ENCODE results near the gene CCNY.
A peak's percentile ranks its signal among the peaks of the same experiment; 100 is the strongest.

CCNY gene

DNA sequence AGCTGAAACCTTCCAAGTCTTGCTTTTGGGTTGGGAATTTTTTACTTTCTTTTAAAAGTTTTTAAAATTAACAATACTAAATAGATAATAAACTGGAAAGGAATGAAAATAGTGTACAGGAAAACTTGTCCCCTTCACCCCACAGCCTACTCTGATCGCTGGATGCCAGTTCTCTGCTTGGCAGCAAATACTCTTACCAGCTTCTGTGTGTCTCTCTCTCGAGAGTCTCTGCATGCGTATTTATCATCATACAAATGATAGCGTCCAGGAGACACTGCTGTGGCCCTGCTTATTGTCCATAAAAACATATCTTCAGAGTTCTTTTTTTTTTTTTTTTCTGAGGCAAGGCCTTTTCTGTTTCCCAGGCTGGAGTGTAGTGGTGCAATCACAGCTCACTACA is 101.5 kb downstream of the CCNY start:
- DNase-seq, result no peak

DNA sequence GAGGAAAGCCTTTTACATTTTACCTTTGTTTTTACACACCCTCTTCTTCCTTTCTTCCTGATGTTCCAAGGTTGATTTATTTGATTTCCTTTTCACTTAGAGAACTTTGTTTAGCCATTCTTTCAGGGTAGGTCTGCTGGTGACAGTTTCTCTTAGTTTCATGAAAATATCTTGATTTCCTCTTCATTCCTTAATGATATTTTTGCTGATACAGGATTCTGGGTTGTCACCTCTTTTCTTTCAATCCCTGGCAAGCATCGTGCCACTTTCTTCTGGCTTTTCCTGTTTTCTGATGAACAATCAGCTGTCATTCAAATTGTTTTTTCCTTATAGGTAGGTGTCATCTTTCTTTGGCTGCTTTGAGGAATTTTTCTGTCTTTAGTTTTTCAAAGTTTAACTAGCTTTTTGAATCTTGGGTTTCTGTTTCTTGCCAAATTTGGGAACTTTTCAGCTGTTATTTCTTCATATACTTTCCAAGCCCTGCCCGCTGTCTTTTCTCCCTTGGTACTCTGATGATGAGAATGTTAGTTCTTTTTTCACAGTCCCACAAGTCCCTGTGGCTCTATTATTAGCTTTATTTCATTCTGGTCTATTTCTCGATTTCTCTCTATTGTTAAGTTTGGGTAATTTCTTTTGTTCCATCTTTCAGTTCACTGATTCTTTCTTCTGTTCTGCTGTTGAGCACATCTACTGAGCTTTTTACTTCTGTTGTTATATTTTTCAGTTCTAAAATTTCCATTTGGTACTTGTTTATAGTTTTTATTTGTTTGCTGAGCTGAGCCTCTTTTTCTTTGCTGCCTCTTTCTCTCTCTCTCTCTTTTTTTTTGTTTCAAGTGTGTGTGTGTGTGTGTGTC is 102.6 kb downstream of the CCNY start:
- DNase-seq, result no peak

DNA sequence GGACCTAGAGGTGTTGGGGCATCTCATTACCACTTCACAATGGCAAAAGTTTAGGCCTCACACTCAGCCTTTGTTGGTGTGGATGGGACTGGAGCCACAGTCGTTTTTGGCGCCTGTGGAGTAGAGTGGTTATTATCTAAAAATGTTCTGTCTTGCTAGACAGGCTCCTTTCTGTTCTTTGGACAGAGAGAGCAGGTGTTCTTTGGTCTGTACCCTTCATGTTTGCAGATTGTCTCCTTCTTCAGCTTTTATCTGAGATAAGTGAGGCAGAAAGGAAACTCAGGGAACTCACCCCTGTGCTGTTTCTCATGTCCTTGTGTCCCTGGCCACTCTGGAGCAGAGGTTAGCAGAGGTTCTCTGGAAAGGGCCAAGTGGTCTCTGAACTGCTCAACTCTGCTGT is 103.7 kb downstream of the CCNY start:
- no peak for DNase-seq

DNA sequence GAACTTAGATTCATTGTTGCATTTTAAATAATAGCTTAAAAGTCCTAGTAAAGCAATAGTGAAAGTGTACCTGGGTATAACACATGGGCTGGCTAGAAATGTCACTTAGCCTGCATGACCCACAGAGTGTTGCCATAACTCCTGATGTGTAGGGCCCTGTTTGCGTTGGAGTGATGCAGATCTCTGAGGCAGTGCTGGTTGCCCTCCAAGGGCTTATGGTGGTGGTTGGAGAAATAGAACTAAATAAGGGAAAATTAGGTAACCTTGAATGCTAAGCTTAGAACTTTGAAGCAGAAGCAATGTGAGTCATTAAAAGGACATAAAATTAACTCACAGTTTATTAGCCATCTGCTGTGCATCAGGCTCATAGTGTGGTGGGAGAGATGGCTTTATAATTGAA is 105.7 kb downstream of the CCNY start:
- DNase-seq, result no peak

DNA sequence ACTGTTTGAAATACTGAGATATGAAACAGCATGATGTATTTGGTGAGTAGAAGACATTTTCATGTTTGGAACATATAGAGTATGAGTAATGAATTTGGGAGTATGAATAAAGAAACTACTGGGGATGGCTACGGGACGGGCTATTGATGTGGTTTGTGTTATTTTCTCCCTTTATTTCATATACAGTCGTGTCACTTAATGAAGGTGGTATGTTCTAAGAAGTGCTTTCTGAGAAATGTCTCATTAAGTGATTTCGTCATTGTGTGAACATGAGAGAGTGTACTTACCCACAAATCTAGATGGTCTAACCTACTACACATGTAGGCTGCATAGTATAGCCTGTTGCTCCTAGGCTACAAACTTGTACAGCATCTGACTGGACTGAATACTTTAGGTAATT is 106.3 kb downstream of the CCNY start:
- no peak for DNase-seq

DNA sequence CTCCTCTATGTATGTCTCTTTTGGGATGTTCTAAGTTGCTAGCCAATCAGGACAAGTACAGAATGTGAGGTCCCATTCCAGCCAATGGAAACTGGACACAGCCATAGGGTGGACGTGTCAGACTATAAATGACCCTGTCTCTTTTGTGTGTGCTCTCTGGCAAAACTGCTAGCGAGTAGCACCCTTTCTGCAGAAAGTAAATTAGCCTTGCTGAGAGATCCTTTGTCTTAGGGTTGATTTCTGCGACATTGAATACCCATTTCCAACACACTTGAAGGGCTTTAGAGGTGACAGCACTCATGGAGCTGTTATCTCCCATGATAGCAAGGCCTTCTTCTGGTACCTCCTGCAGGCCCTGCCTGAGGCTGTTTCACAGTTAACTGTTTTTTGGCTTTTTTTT is 107.5 kb downstream of the CCNY start:
- no peak for DNase-seq

DNA sequence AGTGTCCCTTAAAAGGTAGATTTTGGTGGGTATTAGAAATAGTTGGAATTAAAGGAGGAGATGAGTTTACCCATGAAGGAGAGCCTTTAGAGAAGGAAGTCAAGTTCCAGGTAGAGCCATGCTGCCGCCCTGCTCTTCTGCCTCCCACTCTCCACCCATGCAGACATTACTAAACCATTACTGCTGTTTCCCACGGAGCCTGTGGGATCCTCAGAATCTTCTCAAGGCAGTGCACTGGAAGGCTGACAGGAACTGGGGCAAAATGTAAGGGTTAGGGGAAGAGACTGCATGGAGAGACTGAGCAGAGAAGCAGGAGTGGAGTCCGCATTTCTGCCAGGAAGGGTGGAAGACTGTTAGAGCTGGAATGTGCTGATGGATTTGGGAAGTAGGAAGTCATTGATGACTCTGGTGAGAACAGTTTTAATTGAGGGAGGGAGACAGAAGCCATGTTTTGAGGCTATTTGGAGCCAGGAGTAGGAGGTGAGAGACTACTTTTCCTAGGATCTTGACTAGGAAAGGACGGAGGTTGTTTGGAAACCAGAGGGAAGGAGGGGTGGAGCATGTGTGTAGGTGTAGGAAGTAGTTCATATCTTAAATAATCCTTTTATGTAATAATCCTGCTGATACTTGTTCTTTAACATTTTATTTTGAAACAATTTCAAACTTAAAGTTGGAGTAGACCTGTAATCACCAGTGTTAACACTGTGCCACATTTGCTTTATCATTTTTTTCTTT is 109.0 kb downstream of the CCNY start:
- no peak for DNase-seq

DNA sequence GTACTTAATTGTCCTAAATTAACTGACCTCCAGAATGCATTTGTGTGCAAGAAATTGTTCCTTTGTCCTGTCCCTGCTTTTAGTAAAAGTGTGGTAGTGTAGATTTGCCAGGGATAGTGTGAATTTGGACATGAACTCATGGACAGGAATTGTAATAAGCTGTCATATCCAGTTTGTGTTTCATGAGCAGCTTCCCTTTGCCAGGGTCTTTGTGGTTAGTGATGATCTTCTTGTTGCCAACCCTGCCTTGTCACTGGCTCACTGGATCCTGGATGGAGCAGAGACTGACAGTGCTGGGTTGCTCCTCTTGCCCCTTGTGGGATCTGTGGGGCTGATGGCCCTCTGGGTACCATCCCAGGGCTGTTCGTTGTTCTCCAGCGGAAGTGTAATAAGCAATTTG is 110.1 kb downstream of the CCNY start:
- no peak for DNase-seq

DNA sequence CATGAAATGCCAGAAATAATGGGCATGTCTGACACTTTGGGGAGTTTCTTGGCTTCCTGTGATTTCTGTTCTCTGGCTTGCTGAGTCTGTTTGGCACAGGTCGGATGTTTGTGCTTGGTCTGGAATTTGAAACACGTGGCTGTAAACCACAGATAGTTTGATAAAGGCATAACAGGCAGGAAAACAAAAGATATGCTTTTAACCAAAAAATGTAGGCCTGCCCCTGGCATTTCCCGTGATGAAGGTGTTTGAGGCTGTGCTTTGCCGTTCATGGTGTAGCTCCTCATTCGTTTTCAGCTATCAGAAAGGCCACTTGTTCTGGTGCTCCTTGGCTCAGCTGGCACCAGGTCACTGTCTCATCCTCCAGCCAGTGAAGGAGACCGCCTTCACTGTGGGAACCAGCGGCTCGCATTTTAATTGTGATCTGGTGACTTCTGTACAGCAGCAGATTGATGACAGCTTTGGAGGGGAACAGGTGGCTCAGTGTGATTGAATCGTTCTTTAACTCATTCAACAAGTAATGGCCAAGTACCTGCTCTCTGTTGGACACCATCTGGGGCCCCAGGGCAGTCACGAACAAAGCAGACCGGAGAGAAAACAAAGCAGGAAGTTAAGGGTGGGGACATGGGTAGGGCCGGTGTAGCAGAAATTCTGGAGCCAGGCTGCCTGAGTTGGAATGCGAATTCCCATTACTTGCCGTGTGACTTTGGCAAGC is 111.5 kb downstream of the CCNY start:
- peak; percentile 9 for DNase-seq

DNA sequence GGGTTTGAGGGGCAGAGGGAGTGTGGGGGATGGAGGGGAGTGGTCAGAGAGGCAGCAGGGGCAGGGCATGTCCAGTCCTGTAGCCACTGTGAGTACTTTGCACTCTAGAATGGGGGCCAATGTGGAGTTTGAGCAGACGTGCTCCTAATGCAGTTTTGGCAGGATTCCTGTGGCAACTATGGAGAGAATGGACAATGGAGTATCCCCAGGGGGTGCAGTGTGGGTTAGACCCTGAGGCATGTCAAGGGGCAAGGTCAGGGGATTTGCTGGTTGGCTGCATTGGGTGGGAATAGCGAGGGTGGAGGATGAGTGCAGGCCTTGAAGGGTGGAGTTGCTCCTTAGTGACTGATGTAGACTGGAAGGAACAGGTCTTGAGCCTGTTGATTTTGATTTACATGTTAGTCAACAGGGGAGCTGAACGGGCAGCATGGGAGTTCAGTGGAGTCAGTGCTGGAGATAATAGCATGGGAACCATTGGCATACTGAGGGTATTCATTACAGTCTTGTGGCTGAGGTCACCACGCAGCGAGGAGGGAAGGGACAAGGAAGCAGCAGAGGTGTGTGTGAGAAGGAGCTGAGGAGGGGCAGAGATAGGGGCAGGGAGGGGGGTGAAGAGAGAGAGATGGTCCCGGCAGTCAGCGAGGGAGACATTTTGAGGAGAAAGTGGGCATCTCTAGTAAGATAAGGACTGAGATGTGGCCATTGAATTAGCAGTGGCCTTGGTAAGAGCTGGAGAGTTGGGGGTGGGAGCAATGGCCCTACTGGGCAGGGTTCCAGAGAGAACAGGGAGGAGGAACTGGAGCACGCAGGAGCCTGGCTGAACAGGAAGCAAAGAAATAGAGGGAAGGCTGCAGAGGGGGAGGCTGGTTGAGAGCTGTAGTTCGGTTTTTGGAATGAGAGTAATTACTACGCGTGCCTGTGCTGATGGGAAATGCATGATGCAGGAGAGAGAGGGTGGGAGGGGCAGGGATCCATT is 112.7 kb downstream of the CCNY start:
- no peak for DNase-seq

DNA sequence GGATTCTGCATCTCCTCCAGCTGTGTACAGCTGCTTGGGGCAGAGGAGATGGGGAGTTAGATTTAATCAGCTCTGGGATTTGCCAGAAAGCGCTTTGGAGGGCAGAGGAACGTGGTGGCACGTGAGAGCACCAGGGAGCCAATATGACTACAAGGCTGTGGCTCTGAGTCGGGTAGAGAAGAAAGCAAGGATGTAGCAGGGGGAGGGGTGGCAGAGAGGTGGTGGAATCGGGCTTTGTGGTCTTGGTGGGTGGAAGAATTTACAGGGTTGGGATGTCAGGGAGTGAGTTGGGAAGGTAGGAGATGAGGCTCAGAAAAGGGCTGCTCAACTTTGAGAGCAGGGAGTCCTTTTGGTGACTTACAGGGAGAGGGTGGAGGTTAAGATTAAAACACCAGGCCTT is 113.6 kb downstream of the CCNY start:
- no peak for DNase-seq

DNA sequence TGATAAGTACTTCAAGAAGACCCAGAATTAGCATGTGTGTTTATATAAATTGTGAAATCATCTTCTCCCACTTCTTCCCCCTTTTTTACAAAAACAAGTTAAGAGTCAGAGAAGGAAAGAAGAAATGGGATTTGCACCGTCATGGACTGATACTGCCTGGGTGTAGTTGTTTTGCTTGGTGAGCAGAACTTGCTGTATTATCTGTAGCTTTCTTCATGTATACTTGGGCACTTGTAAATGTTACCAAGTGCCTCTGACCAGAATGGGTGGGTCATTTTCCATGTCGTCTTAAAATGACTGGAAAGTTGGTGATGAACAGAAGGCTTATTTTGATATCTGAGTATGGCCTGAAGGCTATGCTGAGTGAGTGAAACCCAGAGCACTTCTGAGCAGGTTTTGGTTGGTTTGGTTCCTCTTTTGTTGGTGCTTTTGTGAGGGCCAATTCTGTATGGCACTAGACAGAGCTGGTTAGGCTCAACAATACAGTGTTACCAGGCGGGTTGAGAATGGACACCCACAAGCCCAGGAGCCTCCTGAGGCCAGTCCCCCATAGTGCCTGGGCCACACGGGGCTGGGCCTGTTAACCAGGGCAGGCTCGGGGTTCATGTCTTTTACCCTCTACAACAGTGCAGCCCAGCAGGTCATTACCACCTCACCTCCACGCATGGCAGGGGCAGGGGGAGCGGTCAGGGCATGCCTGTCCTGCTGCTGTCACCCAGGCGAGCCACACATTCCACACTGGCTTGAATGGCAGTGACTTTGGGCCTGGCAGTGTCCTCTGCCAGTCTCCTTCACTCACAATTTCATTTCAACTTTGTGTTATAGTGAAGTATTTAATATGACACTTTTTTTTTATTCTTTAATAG is 115.1 kb downstream of the CCNY start:
- no peak for DNase-seq

DNA sequence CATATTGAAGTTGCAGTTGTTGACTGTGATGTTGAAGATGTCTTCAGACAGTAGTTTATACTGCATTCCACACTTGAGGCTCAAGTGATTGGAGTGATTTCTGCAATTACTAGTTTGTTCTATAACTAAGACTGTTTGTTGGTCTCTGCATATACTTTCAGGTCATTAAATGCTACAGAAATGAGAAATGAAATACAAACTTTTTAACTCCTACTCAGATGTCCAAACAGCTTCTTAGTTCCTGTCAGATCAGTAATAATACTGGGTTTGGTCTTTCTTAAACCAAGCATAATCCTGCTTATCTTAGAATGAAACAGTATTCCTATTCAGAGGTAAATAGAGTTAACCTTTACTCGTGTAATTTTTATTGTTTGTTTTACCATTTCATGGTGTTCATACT is 115.9 kb downstream of the CCNY start:
- no peak for DNase-seq

DNA sequence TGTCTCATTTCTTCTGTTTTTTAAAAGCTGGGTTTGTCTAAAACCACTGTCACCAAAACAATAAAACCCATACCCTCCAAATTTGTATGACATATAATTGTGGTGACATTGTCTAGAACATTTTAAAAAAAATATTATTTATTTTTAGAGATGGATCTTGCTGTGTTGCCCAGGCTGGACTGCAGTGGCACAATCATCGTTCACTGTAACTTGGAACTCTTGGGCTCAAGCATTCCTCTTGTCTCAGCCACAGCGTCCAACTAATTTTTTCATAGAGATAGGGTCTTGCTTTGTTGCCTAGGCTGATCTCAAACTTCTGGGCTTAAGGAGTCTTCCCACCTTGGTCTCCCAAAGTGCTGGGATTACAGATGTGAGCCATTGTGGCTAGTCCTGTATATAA is 116.5 kb downstream of the CCNY start:
- no peak for DNase-seq

DNA sequence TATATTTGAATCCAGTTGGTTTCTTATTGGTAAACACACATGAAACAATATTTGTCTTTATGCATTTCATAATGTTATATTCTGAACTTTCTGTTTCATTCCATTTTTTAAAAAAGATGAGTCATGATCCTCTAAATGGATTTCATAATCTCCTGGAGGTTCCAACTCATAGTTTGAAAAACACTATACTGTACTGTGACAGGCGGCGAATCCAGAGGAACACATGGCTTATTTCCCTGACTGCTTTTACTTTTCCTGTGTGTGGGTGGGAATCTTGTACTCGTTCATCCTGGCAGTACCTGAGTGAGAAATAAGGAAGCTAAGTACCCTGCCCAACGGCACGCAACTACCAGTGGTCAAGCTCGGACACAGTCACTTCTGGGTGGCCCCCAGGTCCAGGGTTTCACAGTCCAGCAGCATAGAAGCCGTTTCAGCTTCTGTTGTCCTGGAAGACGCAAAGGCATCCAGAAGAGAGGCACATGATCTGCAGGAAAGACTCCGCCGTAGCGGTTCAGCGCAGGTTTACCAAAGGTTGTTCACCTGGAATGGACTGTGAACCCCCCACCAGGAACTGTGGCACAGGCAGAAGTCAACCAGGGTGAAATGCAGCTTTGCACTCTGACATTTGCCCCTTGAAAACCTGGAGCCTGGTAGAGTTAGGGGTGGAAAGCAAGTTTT is 117.7 kb downstream of the CCNY start:
- no peak for DNase-seq

DNA sequence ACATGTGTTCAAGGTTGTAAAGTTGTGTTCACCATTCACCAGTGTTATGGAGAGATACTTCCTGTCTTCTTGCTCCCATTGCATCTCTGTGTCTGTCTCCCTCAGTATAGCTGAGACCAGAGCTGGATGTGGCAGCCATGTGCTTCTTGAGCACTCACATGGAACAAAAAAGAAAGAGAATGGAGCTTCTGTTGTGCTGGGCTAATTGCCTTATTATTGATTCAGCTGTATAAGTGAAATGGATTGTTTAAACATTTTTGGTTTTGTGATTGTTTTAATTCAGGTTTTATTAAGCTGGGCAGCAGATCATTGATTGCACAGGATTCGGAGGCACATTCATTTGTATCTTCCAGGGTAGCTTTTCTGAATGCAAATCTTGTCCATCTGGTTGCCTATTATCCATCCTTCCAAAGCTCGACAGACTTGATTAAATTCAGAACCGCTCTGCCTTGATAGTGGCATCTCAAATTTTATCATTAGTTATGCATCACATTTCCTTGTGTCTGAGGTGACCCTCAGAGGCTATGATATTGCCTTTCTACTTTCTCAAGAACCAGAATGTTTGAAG is 119.9 kb downstream of the CCNY start:
- DNase-seq, result no peak

DNA sequence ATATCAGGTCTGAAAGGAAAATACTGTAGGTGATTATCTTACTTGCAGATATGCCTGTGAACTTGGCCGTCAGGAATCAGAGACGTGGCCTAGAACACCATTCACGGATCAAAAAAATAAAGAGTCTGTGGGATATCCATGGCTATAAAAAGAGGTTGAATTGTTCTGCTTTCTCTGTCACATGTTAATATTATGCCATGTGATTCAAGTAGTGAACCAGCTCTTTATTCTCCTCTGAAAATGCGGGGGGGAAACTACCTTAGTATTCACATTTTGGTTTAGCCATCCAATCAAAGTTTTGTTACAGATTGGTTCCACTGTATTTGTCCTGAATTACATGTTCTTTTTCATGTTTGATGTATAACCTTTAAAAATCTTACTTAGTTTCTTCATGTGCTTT is 120.5 kb downstream of the CCNY start:
- no peak for DNase-seq

DNA sequence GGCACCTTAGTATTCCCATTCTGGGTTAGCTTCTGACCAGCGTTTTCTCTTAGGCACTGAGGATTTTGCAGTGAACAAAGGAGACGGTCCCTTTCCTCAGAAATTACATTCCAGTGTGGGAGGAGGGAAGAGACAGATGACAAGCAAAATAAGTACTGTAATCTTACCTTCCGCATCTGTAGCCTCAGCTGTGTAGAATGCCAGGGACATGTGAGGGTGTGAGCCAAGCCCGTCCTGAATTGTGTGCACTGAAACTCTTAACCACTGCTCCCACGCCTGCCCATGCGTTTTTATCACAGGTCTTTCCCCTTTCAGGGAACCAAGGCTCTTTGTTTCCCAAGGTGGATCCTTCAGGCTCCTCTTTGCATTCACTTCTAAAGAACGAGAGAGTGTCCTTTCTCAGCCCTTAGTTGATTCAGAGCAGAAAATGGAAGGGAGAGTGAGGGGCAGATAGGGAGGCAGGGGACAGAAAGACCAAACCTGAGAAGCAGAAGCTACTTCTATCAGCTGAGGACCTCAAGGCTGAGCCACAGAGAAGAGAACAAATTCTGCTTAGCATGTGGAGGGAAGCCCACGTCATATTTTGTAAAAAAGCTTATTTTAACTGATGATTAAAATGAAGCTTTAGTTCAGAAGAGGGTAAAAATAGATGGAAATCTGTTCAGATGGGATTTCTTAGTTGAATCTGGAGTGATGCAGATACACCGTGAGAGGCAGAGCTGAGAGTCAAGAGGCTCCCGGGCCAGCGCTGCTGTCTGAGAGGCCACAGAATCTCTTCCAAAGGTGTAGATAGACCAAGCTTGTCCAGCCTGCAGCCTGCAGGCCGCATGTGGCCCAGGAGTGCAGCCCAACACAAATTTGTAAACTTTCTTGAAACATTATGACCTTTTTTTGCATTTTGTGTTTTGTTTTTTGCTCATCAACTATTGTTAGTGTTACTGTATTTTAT is 122.5 kb downstream of the CCNY start:
- DNase-seq, result no peak

DNA sequence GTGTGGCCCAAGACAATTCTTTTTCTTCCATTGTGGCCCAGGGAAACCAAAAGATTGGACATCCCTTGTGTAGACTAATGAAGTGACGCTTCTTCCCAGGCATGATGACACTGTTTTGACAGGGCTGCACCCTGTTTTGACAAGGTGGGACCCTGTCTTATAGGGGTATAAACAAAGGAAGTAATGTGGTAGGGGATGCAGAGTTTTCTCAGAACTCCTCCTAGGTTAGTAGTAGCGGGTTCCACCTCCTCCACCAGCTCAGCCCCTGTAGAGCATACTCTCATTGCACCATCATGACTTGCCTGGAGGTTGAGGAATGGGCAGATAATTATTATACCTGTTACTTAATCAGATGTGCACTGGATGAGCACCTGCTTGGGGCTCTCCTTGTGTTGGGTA is 123.1 kb downstream of the CCNY start:
- no peak for DNase-seq

All from NCI-H187 treated with DMSO at 0.1 percent for 48 hours (cell line).